Measurements from ENCODE around the gene IFFO2. TPM values are rescaled to one million over a fixed set of nuclear protein-coding genes. Genes with fewer than 3 reads are reported as not detected.

The IFFO2 gene
- total RNA-seq, 1 donor from 2014 or later: 4.6 TPM

- no peak for DNase-seq (ENCODE audit: low read depth in 2 of 2)
Measured at GRCh38 chr1:18937539-18937938, 18.9 kb downstream of the IFFO2 start.

GRCh38 chr1:18936814-18937481, 19.5 kb downstream of the IFFO2 start:
- no peak for DNase-seq (ENCODE audit: low read depth in 2 of 2)

- no peak for DNase-seq (ENCODE audit: low read depth in 2 of 2)
Measured at GRCh38 chr1:18936471-18936813, 20.0 kb downstream of the IFFO2 start.

DNA sequence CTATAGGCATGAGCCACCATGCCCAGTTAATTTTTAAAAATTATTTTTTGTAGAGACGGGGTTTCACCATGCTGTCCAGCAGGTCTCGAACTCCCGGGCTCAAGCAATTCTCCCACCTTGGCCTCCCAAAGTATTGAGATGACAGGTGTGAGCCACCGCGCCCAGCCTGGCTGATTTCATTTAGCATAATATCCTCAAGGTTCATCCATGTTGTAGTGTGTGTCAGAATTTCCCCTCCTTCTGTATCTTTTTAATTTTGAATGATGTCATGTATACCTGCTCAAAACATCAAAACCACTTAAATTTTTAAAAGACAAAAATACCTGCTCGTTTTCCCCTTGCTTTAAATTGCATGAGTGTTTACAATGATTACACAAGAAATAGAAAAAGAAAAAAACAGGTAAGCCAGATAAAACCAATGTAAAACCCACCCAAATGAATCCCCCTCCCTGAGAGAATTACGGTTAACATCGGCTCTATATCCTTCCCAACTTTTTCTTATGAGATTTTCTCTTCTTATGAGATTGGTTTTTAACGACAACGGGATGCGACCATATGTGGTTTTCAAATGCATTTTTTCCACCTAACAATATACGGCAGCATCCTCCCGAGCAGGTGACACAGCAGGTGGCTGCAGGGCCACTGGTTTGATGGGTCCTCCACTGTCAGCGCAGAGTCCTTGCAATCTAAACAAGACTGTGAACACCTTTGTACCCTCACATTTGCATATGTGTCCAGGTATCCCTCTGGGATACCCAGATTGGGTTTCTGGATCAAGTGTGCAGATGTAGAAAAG, 22.1 kb downstream of the IFFO2 start:
- DNase-seq (ENCODE audit: low read depth in 2 of 2): no peak

DNA sequence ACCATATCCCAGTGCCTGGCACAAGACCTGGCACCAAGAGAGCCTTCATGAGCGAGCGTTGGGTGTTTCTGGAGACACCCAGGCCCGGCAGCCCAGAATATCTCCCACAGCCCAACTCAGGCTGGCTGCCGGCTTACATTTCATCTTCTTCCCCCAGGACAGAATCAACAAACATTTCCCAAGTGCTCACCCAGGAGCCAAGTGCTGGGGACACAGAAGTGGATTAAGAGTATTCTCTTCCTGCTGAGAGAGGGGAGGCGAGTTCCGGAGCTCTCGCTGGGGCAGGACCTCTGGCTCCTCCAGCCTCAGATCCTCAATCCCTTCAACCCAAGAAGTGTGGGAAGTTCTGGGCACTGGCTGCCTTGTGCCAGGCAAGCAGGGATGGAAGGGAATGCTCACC, 23.6 kb downstream of the IFFO2 start:
- DNase-seq (ENCODE audit: low read depth in 2 of 2): no peak

GRCh38 chr1:18932387-18932786, 24.1 kb downstream of the IFFO2 start:
- peak in 1 of 2 donors; percentile 57 for DNase-seq (ENCODE audit: low read depth in 2 of 2)

- no peak for DNase-seq (ENCODE audit: low read depth in 2 of 2)
Measured at GRCh38 chr1:18931730-18932129, 24.7 kb downstream of the IFFO2 start.

- peak in 1 of 2 donors; percentile 27 for DNase-seq (ENCODE audit: low read depth in 2 of 2)
Measured at GRCh38 chr1:18929686-18930085, 26.8 kb downstream of the IFFO2 start.

GRCh38 chr1:18928985-18929384, 27.5 kb downstream of the IFFO2 start:
- no peak for DNase-seq (ENCODE audit: low read depth in 2 of 2)

DNA sequence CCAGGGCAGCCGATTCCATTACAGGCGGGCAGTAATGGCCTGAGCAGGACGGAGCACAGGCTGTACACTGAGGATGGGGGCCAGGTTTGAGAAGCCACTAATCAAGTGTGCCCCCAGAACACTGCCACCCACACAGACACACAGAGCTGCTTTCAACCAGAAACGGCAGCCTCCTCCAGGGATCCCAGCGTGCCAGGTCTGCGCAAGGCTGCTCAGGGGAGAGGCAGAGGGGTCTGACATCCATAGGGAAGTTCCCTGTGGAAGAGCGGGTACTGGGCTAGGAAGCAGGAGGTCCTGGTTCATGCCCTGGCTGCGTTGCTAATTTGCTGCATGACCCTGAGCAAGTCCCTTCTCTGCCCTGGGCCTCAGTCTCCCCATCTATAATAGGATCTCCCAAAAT, 28.1 kb downstream of the IFFO2 start:
- DNase-seq (ENCODE audit: low read depth in 2 of 2): no peak

- peak in 1 of 2 donors; percentile 65 for DNase-seq (ENCODE audit: low read depth in 2 of 2)
Measured at GRCh38 chr1:18927654-18928272, 28.7 kb downstream of the IFFO2 start.

DNA sequence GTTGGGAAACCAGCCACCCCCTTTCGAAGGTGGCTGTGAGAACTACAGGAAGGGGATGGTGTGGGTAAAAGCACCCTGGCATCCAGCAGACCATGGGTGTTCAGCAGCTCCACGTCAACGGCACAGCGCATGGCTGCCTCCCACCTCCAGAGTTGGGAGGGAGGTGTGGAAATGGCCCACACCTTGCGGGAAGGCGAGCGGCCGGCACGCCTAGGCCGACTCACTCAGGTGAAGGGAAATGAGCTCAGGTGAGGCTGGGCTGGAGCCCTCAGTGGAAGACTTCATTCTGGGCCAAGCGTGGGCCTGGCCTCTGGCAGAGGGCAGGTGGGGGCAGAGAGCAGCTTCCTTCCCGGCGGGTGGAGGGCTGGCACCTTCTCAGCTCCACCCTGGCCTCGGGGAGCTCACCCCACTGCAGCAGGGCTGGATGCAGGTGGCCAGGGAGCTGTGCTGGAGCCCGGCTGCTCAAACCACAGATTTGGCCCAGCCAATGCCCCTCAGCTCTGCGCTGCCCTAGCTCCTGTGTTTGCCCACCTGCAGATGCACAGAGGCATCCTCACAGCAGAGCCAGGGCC, 29.3 kb downstream of the IFFO2 start:
- DNase-seq (ENCODE audit: low read depth in 2 of 2): peak in 1 of 2 donors; percentile 33

GRCh38 chr1:18926315-18927081, 30.0 kb downstream of the IFFO2 start:
- peak; percentile 83 to 99 for DNase-seq (ENCODE audit: low read depth in 2 of 2)

- DNase-seq (ENCODE audit: low read depth in 2 of 2): no peak
Measured at GRCh38 chr1:18925279-18925678, 31.2 kb downstream of the IFFO2 start.

DNA sequence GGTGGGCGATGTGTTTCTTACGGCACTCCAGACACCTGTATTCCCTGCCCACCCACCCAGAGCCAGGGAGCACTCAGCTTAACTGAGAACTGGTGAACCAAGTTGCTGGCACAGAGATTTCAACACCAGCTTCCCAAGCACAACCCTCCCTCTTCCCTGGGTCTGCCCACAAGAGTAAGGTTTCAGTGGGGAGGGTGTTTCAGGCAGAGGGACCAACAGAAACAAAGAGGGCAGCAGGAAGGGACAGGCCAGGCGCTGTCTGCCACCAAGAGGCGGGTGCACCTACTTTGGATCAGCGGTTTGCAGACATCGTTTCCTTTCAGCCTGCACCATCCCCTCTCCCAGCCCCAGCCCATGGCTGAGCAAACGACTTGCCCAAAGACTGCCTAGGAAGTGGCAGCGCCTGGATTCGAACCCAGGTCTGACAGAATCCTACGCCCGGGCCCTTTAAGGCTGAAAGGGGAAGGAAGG, 32.2 kb downstream of the IFFO2 start:
- peak; percentile 33 to 36 for DNase-seq (ENCODE audit: low read depth in 2 of 2)

- peak; percentile 54 to 57 for DNase-seq (ENCODE audit: low read depth in 2 of 2)
Measured at GRCh38 chr1:18923756-18924211, 32.7 kb downstream of the IFFO2 start.

DNA sequence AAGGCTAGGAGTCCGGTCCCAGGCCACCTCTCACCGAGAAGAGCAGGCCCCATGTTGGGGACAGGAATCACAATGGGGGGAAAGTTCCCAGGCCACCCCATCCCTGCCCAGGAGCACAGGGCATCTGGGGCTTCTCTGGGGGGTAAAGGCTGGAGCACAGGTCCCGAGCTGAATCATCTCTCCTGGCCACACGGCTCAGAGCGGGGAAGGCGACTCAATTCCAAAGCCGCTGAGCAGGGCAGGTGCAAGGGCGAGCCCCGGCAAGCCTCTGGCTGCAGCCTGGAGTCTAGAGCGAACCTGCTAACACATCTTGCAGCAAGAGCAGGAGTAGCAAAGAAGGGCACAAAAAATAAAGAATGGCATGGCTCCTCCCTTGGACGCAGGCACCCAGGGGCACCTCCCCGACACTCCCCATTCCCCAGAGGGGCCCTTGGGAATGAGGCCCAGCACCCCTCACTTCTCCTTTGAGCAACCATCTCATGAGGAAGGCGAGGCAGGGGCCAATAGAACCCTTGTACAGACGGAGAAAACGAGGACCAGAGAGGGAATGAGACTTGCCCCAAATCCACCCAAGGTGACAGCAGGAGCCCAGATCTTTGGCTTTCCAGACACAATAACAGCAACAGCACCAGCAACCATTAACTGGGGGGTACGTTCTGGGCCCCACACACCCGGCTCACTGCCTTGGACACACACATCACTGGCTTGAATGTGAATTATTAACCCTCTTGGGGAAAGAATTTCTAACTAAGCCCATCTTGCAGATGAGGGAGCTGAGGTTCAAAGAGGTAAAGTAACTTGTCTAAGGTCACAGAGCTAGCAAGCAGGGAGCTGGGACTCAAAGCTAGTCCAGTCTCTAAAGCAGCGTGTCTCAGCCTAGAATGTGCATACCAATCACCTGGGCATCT, 33.4 kb downstream of the IFFO2 start:
- no peak for DNase-seq (ENCODE audit: low read depth in 2 of 2)

DNA sequence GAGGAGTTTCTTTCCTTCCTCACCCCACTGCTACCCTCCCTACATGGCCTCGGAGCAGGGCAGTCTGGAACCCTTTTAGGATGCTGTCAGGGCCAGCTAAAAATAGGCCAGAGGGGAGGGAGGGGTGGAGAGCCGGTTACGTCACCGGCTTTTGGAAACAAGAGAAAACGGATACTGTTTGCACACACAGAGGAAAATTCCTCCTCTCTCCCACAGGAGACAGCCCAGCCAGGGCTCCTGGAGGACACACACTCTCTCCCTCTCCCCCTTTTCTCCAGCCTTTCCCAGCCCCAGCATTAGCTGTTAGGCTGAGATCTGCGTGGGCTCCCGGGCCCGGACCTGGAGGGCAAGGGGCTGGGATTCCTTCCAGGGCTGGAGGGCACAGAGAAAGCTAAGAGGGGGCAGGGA, 34.2 kb downstream of the IFFO2 start:
- peak; percentile 80 to 82 for DNase-seq (ENCODE audit: low read depth in 2 of 2)

DNA sequence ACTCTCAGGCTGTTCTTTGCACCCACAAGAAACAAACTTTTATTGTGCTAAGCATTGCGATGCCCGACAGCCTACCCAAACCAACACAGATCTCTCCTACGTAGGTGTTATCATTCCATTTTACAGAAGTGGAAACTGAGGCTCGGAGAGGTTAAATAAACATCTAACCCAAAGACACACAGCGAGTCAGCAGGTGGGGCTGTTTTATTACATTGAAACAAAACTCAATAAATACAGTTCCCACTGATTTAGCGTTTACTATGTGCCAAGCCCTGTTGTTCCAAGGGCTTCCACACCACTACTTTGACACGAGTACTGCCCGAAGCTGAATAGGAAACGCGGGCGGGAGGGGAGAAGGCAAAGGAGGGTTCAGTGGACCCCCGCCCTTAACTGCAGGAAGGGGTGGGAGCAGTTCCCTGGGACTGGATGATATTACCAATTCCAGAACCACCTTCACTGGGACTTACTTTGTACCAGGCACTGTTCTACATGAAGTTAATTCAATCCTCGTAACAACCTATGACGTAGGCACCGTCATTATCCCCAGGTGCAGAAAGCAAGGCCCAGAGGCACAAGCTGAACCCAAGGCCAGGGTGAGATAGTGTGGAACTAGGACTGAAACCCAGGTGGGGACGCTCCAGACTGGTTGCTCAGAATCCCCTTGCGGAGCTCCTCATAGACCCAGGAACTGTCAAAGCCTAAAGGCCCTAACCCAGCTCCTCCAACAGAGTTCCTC, 34.8 kb downstream of the IFFO2 start:
- DNase-seq (ENCODE audit: low read depth in 2 of 2): peak; percentile 57 to 59

DNA sequence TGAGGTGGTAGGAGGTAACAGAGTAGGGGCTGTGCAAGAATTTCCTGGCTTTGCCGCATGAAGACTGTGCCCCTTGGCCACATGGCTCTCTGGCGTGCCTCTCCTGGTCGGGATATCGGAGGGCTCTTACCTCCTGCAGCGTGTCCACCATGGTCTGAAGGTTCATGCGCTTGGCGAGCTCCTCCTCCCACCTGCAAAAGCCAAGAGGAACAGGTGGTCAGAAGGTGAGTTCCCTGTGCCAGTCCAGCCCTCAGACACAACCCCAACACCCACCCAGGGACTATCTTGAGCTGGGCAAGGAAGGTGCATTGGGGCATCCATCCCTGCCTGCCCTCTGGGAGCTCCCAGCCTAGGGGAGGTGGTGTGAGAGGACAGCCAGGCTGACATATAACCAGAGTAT, 35.5 kb downstream of the IFFO2 start:
- no peak for DNase-seq (ENCODE audit: low read depth in 2 of 2)
